Measurements from ENCODE around the gene ZNF695.
"Not testable (repeated sequence)": the region's sequence is repeated elsewhere in the genome, so short reads cannot be mapped to it uniquely, and the experiment has no call there.

The ZNF695 gene

GRCh38 chr1:247007511-247008405 is at the start of gene ZNF695:
ZNF695 (minus strand) TSS chr1:247008057; CDS start chr1:247007908, 149 bp downstream.
- H3K4me3 ChIP-seq (ENCODE audit: low read depth, low read length), result peak within 1 kb of the TSS; percentile 90

- H3K4me3 ChIP-seq (ENCODE audit: low read depth, low read length), result no peak overlapping the region
Measured at GRCh38 chr1:247056071-247056470, 48.2 kb upstream of the ZNF695 start.

GRCh38 chr1:247054992-247055415 is 47.1 kb upstream of the ZNF695 start:
- no peak overlapping the region for H3K4me3 ChIP-seq (ENCODE audit: low read depth, low read length)

- H3K4me3 ChIP-seq (ENCODE audit: low read depth, low read length), result no peak overlapping the region
Measured at GRCh38 chr1:247047702-247048101, 39.8 kb upstream of the ZNF695 start.

GRCh38 chr1:247047260-247047659 is 39.4 kb upstream of the ZNF695 start:
- H3K4me3 ChIP-seq (ENCODE audit: low read depth, low read length), result no peak overlapping the region

GRCh38 chr1:247043406-247043805 is 35.5 kb upstream of the ZNF695 start:
- H3K4me3 ChIP-seq (ENCODE audit: low read depth, low read length), result no peak overlapping the region

GRCh38 chr1:247037511-247038320 is 29.9 kb upstream of the ZNF695 start:
- H3K4me3 ChIP-seq (ENCODE audit: low read depth, low read length), result no peak overlapping the region

- not testable (repeated sequence) for H3K4me3 ChIP-seq (ENCODE audit: low read depth, low read length)
Measured at GRCh38 chr1:247032306-247032705, 24.4 kb upstream of the ZNF695 start.

- H3K4me3 ChIP-seq (ENCODE audit: low read depth, low read length), result not testable (repeated sequence)
Measured at GRCh38 chr1:247024658-247025057, 16.8 kb upstream of the ZNF695 start.

GRCh38 chr1:247013391-247013790 is 5.5 kb upstream of the ZNF695 start:
- no peak overlapping the region for H3K4me3 ChIP-seq (ENCODE audit: low read depth, low read length)

- no peak overlapping the region for H3K4me3 ChIP-seq (ENCODE audit: low read depth, low read length)
Measured at GRCh38 chr1:247008406-247008799, 546 bp upstream of the ZNF695 start.

- not testable (repeated sequence) for H3K4me3 ChIP-seq (ENCODE audit: low read depth, low read length)
Measured at GRCh38 chr1:247004081-247004480, 3.8 kb downstream of the ZNF695 start.

GRCh38 chr1:246989901-246990300 is 18.0 kb downstream of the ZNF695 start:
- no peak overlapping the region for H3K4me3 ChIP-seq (ENCODE audit: low read depth, low read length)

- H3K4me3 ChIP-seq (ENCODE audit: low read depth, low read length), result no peak overlapping the region
Measured at GRCh38 chr1:246988316-246988715, 19.5 kb downstream of the ZNF695 start.

GRCh38 chr1:246987083-246987690 is 20.7 kb downstream of the ZNF695 start:
- no peak overlapping the region for H3K4me3 ChIP-seq (ENCODE audit: low read depth, low read length)

GRCh38 chr1:246978785-246979184 is 29.1 kb downstream of the ZNF695 start:
- no peak overlapping the region for H3K4me3 ChIP-seq (ENCODE audit: low read depth, low read length)

- H3K4me3 ChIP-seq (ENCODE audit: low read depth, low read length), result no peak overlapping the region
Measured at GRCh38 chr1:246978281-246978680, 29.6 kb downstream of the ZNF695 start.

GRCh38 chr1:246971969-246972368 is 35.9 kb downstream of the ZNF695 start:
- H3K4me3 ChIP-seq (ENCODE audit: low read depth, low read length), result no peak overlapping the region

- H3K4me3 ChIP-seq (ENCODE audit: low read depth, low read length), result no peak overlapping the region
Measured at GRCh38 chr1:246971090-246971721, 36.7 kb downstream of the ZNF695 start.

- H3K4me3 ChIP-seq (ENCODE audit: low read depth, low read length), result no peak overlapping the region
Measured at GRCh38 chr1:246969621-246970020, 38.2 kb downstream of the ZNF695 start.

GRCh38 chr1:246966502-246966901 is 41.4 kb downstream of the ZNF695 start:
- H3K4me3 ChIP-seq (ENCODE audit: low read depth, low read length), result no peak overlapping the region

All from iPS-11a (cell line).